ENCODE measurements around the gene DNAAF8. TPM values are rescaled to one million over a fixed set of nuclear protein-coding genes. Genes with fewer than 3 reads are reported as not detected.

Gene DNAAF8
- polyA plus RNA-seq, 1 donor from 2014 or later: 3.4 TPM

- H3K27me3 ChIP-seq (ENCODE audit: insufficient read depth, low read depth, low read length): no peaks in the 10 kb centered on the region
- no peaks in the 10 kb centered on the region for H4K20me1 ChIP-seq (ENCODE audit: insufficient read depth)
- no peak overlapping the region for H2AFZ ChIP-seq (ENCODE audit: low read depth, low read length)
- no peak overlapping the region for H3K27ac ChIP-seq (ENCODE audit: low read length)
- H3K79me2 ChIP-seq (replicated peaks; ENCODE audit: insufficient read depth, low read length): no peaks in the 10 kb centered on the region
- no peaks in the 10 kb centered on the region for H3K9me3 ChIP-seq (ENCODE audit: low read length)
- no peak overlapping the region for H3K4me2 ChIP-seq (ENCODE audit: low read length)
- H3K9ac ChIP-seq (ENCODE audit: low read length): no peak overlapping the region
- no peak overlapping the region for H3K4me3 ChIP-seq (ENCODE audit: low read length)
- H3K9me2 ChIP-seq (ENCODE audit: insufficient read depth, low read length): no peaks in the 10 kb centered on the region
- TF ChIP-seq EZH2 (IDR thresholded peaks at IDR 0.05; ENCODE audit: borderline replicate concordance, insufficient read depth, low read length, poor library complexity, severe bottlenecking): no peak
- no peak for TF ChIP-seq RAD21 (conservative IDR thresholded peaks at IDR 0.05)
- TF ChIP-seq EP300 (conservative IDR thresholded peaks at IDR 0.05; ENCODE audit: poor library complexity, severe bottlenecking): no peak
- no peak for TF ChIP-seq POLR2AphosphoS5 (IDR thresholded peaks at IDR 0.05)
- TF ChIP-seq CTCF (IDR thresholded peaks at IDR 0.05; ENCODE audit: poor library complexity, severe bottlenecking): no peak
- TF ChIP-seq, protein P1, sequence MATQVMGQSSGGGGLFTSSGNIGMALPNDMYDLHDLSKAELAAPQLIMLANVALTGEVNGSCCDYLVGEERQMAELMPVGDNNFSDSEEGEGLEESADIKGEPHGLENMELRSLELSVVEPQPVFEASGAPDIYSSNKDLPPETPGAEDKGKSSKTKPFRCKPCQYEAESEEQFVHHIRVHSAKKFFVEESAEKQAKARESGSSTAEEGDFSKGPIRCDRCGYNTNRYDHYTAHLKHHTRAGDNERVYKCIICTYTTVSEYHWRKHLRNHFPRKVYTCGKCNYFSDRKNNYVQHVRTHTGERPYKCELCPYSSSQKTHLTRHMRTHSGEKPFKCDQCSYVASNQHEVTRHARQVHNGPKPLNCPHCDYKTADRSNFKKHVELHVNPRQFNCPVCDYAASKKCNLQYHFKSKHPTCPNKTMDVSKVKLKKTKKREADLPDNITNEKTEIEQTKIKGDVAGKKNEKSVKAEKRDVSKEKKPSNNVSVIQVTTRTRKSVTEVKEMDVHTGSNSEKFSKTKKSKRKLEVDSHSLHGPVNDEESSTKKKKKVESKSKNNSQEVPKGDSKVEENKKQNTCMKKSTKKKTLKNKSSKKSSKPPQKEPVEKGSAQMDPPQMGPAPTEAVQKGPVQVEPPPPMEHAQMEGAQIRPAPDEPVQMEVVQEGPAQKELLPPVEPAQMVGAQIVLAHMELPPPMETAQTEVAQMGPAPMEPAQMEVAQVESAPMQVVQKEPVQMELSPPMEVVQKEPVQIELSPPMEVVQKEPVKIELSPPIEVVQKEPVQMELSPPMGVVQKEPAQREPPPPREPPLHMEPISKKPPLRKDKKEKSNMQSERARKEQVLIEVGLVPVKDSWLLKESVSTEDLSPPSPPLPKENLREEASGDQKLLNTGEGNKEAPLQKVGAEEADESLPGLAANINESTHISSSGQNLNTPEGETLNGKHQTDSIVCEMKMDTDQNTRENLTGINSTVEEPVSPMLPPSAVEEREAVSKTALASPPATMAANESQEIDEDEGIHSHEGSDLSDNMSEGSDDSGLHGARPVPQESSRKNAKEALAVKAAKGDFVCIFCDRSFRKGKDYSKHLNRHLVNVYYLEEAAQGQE (IDR thresholded peaks at IDR 0.05; ENCODE audit: borderline replicate concordance): no peak
- TF ChIP-seq TAF1 (IDR thresholded peaks at IDR 0.05; ENCODE audit: low read depth): no peak
- TF ChIP-seq SMC3 (conservative IDR thresholded peaks at IDR 0.05; ENCODE audit: poor library complexity): no peak
- no peak for TF ChIP-seq MXI1 (conservative IDR thresholded peaks at IDR 0.05; ENCODE audit: poor library complexity, severe bottlenecking)
- no peaks in the 10 kb centered on the region for H3F3A ChIP-seq (ENCODE audit: insufficient read depth, low read length, poor library complexity, severe bottlenecking)
- H3K36me3 ChIP-seq (ENCODE audit: insufficient read depth, low read length): no peaks in the 10 kb centered on the region
Measured at GRCh38 chr16:4744555-4745273, 10.4 kb downstream of the DNAAF8 start.

- H4K20me1 ChIP-seq (ENCODE audit: insufficient read depth): no peaks in the 10 kb centered on the region
- H3K9me2 ChIP-seq (ENCODE audit: insufficient read depth, low read length): no peaks in the 10 kb centered on the region
- no peak overlapping the region for H3K4me3 ChIP-seq (ENCODE audit: low read length)
- no peaks in the 10 kb centered on the region for H3K36me3 ChIP-seq (ENCODE audit: insufficient read depth, low read length)
- H3F3A ChIP-seq (ENCODE audit: insufficient read depth, low read length, poor library complexity, severe bottlenecking): no peaks in the 10 kb centered on the region
- no peak overlapping the region for H3K27ac ChIP-seq (ENCODE audit: low read length)
- H3K9ac ChIP-seq (ENCODE audit: low read length): no peak overlapping the region
- H3K27me3 ChIP-seq (ENCODE audit: insufficient read depth, low read depth, low read length): no peaks in the 10 kb centered on the region
- no peak for TF ChIP-seq SMC3 (conservative IDR thresholded peaks at IDR 0.05; ENCODE audit: poor library complexity)
- TF ChIP-seq EZH2 (IDR thresholded peaks at IDR 0.05; ENCODE audit: borderline replicate concordance, insufficient read depth, low read length, poor library complexity, severe bottlenecking): no peak
- no peak for TF ChIP-seq RAD21 (conservative IDR thresholded peaks at IDR 0.05)
- TF ChIP-seq, protein P1 (IDR thresholded peaks at IDR 0.05; ENCODE audit: borderline replicate concordance): no peak
- no peak for TF ChIP-seq EP300 (conservative IDR thresholded peaks at IDR 0.05; ENCODE audit: poor library complexity, severe bottlenecking)
- TF ChIP-seq CTCF (IDR thresholded peaks at IDR 0.05; ENCODE audit: poor library complexity, severe bottlenecking): no peak
- H3K9me3 ChIP-seq (ENCODE audit: low read length): no peaks in the 10 kb centered on the region
- no peak overlapping the region for H2AFZ ChIP-seq (ENCODE audit: low read depth, low read length)
- H3K79me2 ChIP-seq (replicated peaks; ENCODE audit: insufficient read depth, low read length): no peaks in the 10 kb centered on the region
- H3K4me2 ChIP-seq (ENCODE audit: low read length): no peak overlapping the region
Measured at GRCh38 chr16:4745274-4745569, 10.9 kb downstream of the DNAAF8 start.
